Trophoblast cell (in vitro differentiated cells and primary cell): Measurements from ENCODE around the gene ITLN1.
"Not testable (repeated sequence)": the region's sequence is repeated elsewhere in the genome, so short reads cannot be mapped to it uniquely, and the experiment has no call there.

ENCODE experiments used
- DNase-seq, 2 donors: peaks; one replicate each; pipeline ENCODE4 v3.0.0-alpha.2; 2016
- H2AFZ ChIP-seq: 2 replicates; pipeline ENCODE4 v1.6.1; 2013; ENCODE audit warnings: low read length, moderate library complexity, mild to moderate bottlenecking; ENCODE audit not compliant: insufficient read depth, poor library complexity
- H2AK5ac ChIP-seq: 2 replicates; pipeline ENCODE4 v1.6.1; 2013; ENCODE audit warnings: mild to moderate bottlenecking, low read length
- H2BK120ac ChIP-seq: 2 replicates; pipeline ENCODE4 v1.6.1; 2013; ENCODE audit warnings: low read length, mild to moderate bottlenecking, moderate library complexity; ENCODE audit not compliant: insufficient read depth, poor library complexity
- H2BK12ac ChIP-seq: 2 replicates; pipeline ENCODE4 v1.6.1; 2013; ENCODE audit warnings: mild to moderate bottlenecking, low read length, moderate library complexity
- H2BK5ac ChIP-seq: 2 replicates; pipeline ENCODE4 v1.6.1; 2013; ENCODE audit warnings: low read length, low read depth, moderate library complexity, mild to moderate bottlenecking; ENCODE audit not compliant: poor library complexity
- H3K14ac ChIP-seq: 2 replicates; pipeline ENCODE4 v1.6.1; 2013; ENCODE audit warnings: mild to moderate bottlenecking, low read length
- H3K18ac ChIP-seq: 2 replicates; pipeline ENCODE4 v1.6.1; 2013; ENCODE audit warnings: mild to moderate bottlenecking, low read length
- H3K23ac ChIP-seq: 2 replicates; pipeline ENCODE4 v1.6.1; 2013; ENCODE audit warnings: low read length
- H3K27ac ChIP-seq: 2 replicates; pipeline ENCODE4 v1.5.1; 2013; ENCODE audit warnings: low read depth, mild to moderate bottlenecking, inconsistent platforms, low read length, moderate library complexity
- H3K27me3 ChIP-seq: 2 replicates; pipeline ENCODE4 v1.6.1; 2013; ENCODE audit warnings: inconsistent platforms, mild to moderate bottlenecking, low read length, moderate library complexity; ENCODE audit not compliant: insufficient read depth
- H3K36me3 ChIP-seq, 2 experiments: 1 replicate in 1 of 2; 2 replicates in 1 of 2; pipeline ENCODE4 v1.6.1; 2013; ENCODE audit warnings: low read length in 2 of 2, mild to moderate bottlenecking in 2 of 2, moderate library complexity in 1 of 2; ENCODE audit not compliant: insufficient read depth in 2 of 2, control insufficient read depth in 1 of 2
- H3K4ac ChIP-seq: 2 replicates; pipeline ENCODE4 v1.6.1; 2013; ENCODE audit warnings: low read depth, mild to moderate bottlenecking, low read length, moderate library complexity
- H3K4me1 ChIP-seq, 2 experiments: 1 replicate in 1 of 2; 2 replicates in 1 of 2; pipeline ENCODE4 v1.6.1; 2013; ENCODE audit warnings: low read length in 2 of 2, mild to moderate bottlenecking in 2 of 2, moderate library complexity in 1 of 2; ENCODE audit not compliant: insufficient read depth in 2 of 2, control insufficient read depth in 1 of 2
- H3K4me2 ChIP-seq: 2 replicates; pipeline ENCODE4 v1.6.1; 2013; ENCODE audit warnings: inconsistent platforms, mild to moderate bottlenecking, low read length, moderate library complexity
- H3K4me3 ChIP-seq: 2 replicates; pipeline ENCODE4 v1.5.1; 2013; ENCODE audit warnings: mild to moderate bottlenecking, low read depth, low read length, inconsistent platforms
- H3K79me1 ChIP-seq: one replicate; pipeline ENCODE4 v1.6.1; 2013; ENCODE audit warnings: low read length
- H3K79me2 ChIP-seq: 2 replicates; pipeline ENCODE4 v1.6.1; 2013; ENCODE audit warnings: low read length, mild to moderate bottlenecking; ENCODE audit not compliant: control insufficient read depth, insufficient read depth, poor library complexity
- H3K9ac ChIP-seq: 2 replicates; pipeline ENCODE4 v1.6.1; 2013; ENCODE audit warnings: mild to moderate bottlenecking, low read length
- H3K9me3 ChIP-seq: 2 replicates; pipeline ENCODE4 v1.6.1; 2013; ENCODE audit warnings: low read depth, mild to moderate bottlenecking, control low read depth, inconsistent platforms, low read length; ENCODE audit not compliant: insufficient read depth
- H4K12ac ChIP-seq: 2 replicates; pipeline ENCODE4 v1.6.1; 2013; ENCODE audit warnings: low read depth, mild to moderate bottlenecking, low read length, moderate library complexity
- H4K8ac ChIP-seq: 2 replicates; pipeline ENCODE4 v1.6.1; 2013; ENCODE audit warnings: low read depth, mild to moderate bottlenecking, low read length, moderate library complexity
- H4K91ac ChIP-seq: one replicate; pipeline ENCODE4 v1.6.1; 2013; ENCODE audit warnings: low read depth, mild to moderate bottlenecking, low read length, moderate library complexity
- WGBS: extraction: QIAGEN DNeasy Blood & Tissue Kit; methylation state at CpG from one replicate; pipeline ENCODE4 v1.1.7; 2013; ENCODE audit warnings: missing lambda C conversion rate; ENCODE audit not compliant: insufficient read length, insufficient coverage; ENCODE audit errors: extremely low coverage; 5-methylcytosine and 5-hydroxymethylcytosine counted together

The ITLN1 gene

DNA sequence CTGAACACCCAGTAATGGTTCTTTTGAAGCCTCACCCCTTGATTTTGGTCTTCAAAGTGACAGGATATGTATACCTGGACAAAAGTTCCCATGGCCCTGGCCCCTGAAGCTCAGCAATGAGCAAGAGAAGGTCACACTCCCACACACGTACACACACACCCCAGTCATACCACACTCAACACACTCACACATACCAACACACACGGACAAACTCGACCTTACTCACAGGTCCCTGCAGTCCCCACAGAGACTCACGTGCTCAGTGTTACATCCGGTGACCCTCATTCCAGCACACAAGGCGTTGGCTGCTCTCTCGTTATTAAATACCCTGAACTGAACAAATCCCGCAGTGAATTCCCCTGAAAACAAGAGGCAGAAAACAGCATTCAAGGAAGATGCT is 5.9 kb downstream of the ITLN1 start:
- H3K4ac ChIP-seq: no peak overlapping the region
- H3K14ac ChIP-seq: no peak overlapping the region
- no peak overlapping the region for H2AK5ac ChIP-seq
- H4K12ac ChIP-seq: no peak overlapping the region
- H3K79me2 ChIP-seq: no peaks in the 10 kb centered on the region
- no peak overlapping the region for H2BK12ac ChIP-seq
- no peak overlapping the region for H2AFZ ChIP-seq
- no peak overlapping the region for H3K4me2 ChIP-seq
- H3K79me1 ChIP-seq: no peaks in the 10 kb centered on the region
- DNase-seq: no peak
- WGBS: no CpG with 5 or more reads among the region's 8 CpGs
- no peak overlapping the region for H4K91ac ChIP-seq
- H3K18ac ChIP-seq: no peak overlapping the region
- H3K36me3 ChIP-seq: no peaks in the 10 kb centered on the region
- no peak overlapping the region for H2BK120ac ChIP-seq
- H3K4me3 ChIP-seq: no peak overlapping the region
- no peak overlapping the region for H3K23ac ChIP-seq
- no peak overlapping the region for H2BK5ac ChIP-seq
- no peaks in the 10 kb centered on the region for H3K9me3 ChIP-seq
- H3K9ac ChIP-seq: no peak overlapping the region
- no peak overlapping the region for H4K8ac ChIP-seq
- no peak overlapping the region for H3K27ac ChIP-seq
- no peaks in the 10 kb centered on the region for H3K27me3 ChIP-seq
- H3K4me1 ChIP-seq: peaks cover 0 to 8% of the 10 kb centered on the region in 2 experiments

- Histone ChIP-seq H4K8ac (no peak overlapping the region), H2AK5ac (no peak overlapping the region), H3K9me3 (no peaks in the 10 kb centered on the region), H3K9ac (no peak overlapping the region), H3K36me3 (no peaks in the 10 kb centered on the region), H3K4ac (no peak overlapping the region), H4K12ac (no peak overlapping the region), H3K23ac (no peak overlapping the region), H3K27ac (no peak overlapping the region), H2AFZ (no peak overlapping the region), H3K14ac (no peak overlapping the region), H3K27me3 (no peaks in the 10 kb centered on the region), H3K18ac (no peak overlapping the region), H3K4me1 (peaks cover 0 to 8% of the 10 kb centered on the region in 2 experiments), H2BK12ac (no peak overlapping the region), H3K4me3 (no peak overlapping the region), H3K4me2 (no peak overlapping the region), H2BK5ac (no peak overlapping the region), H2BK120ac (no peak overlapping the region), H3K79me2 (no peaks in the 10 kb centered on the region), H4K91ac (no peak overlapping the region), H3K79me1 (no peaks in the 10 kb centered on the region)
- no peak for DNase-seq
Measured at GRCh38 chr1:160877221-160877620, 7.8 kb downstream of the ITLN1 start.

GRCh38 chr1:160876311-160876710 is 8.7 kb downstream of the ITLN1 start:
- H3K9me3 ChIP-seq: no peaks in the 10 kb centered on the region
- H3K79me1 ChIP-seq: no peaks in the 10 kb centered on the region
- no peaks in the 10 kb centered on the region for H3K27me3 ChIP-seq
- H2AFZ ChIP-seq: no peak overlapping the region
- H2AK5ac ChIP-seq: no peak overlapping the region
- H4K8ac ChIP-seq: no peak overlapping the region
- no peak overlapping the region for H2BK120ac ChIP-seq
- H3K14ac ChIP-seq: no peak overlapping the region
- H2BK5ac ChIP-seq: no peak overlapping the region
- H2BK12ac ChIP-seq: no peak overlapping the region
- no peaks in the 10 kb centered on the region for H3K36me3 ChIP-seq
- no CpG with 5 or more reads among the region's 5 CpGs for WGBS
- H3K79me2 ChIP-seq: no peaks in the 10 kb centered on the region
- H3K4me2 ChIP-seq: no peak overlapping the region
- H4K91ac ChIP-seq: no peak overlapping the region
- no peak for DNase-seq
- H3K18ac ChIP-seq: no peak overlapping the region
- H3K4me1 ChIP-seq: peaks cover 0 to 4% of the 10 kb centered on the region in 2 experiments
- no peak overlapping the region for H3K4ac ChIP-seq
- no peak overlapping the region for H3K23ac ChIP-seq
- no peak overlapping the region for H3K27ac ChIP-seq
- no peak overlapping the region for H4K12ac ChIP-seq
- no peak overlapping the region for H3K9ac ChIP-seq
- no peak overlapping the region for H3K4me3 ChIP-seq

DNA sequence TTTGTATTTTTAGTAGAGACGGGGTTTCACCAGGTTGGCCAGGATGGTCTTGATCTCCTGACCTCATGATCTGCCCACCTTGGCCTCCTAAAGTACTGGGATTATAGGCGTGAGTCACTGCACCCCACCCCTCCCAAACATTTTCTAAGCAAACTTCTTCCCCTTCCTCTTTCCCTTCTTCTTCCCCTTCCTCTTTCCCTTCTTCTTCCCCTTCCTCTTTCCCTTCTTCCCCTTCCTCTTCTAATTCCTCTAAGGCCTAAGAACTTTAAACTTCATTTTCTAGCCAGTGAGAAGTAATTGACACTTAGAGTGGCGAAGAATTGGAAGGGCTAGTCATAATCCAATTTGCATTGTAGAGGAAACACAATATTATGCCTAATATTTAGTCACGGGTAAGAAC is 9.4 kb downstream of the ITLN1 start:
- H3K36me3 ChIP-seq, H3K9me3 ChIP-seq, H4K8ac ChIP-seq, H3K9ac ChIP-seq, H3K27ac ChIP-seq, H3K4me2 ChIP-seq, H3K23ac ChIP-seq, H4K12ac ChIP-seq, H3K14ac ChIP-seq, H3K4ac ChIP-seq, H3K4me1 ChIP-seq, DNase-seq, H2BK120ac ChIP-seq, H2BK5ac ChIP-seq, H3K27me3 ChIP-seq, H2AK5ac ChIP-seq, H3K79me1 ChIP-seq, H2BK12ac ChIP-seq, H3K18ac ChIP-seq, H3K79me2 ChIP-seq, H3K4me3 ChIP-seq, H2AFZ ChIP-seq, H4K91ac ChIP-seq: not testable (repeated sequence)
- no CpG with 5 or more reads among the region's 4 CpGs for whole genome bisulfite sequencing
